ENCODE results near the gene WDR12. TPM values are rescaled to one million over a fixed set of nuclear protein-coding genes. Genes with fewer than 3 reads are reported as not detected.
"Not testable (repeated sequence)": the region's sequence is repeated elsewhere in the genome, so short reads cannot be mapped to it uniquely, and the experiment has no call there.

Gene WDR12
- total and polyA plus RNA-seq, 4 donors: 9.4 to 36.1 (median 16.3) TPM

- Histone ChIP-seq H3K36me3 (ENCODE audit: control insufficient read depth in 4 of 4, insufficient read depth in 4 of 4, low read length in 4 of 4) (peaks cover 0 to 6% (median 5%) of the 10 kb centered on the region in 4 donors), H3K27ac (ENCODE audit: low read depth in 1 of 2, low read length in 1 of 2) (no peak overlapping the region), H3K4me3 (no peak overlapping the region), H3K4me1 (ENCODE audit: control insufficient read depth in 5 of 5, insufficient read depth in 5 of 5, low read length in 5 of 5) (peaks cover 0 to 11% (median 5%) of the 10 kb centered on the region in 5 donors), H3K27me3 (ENCODE audit: control insufficient read depth in 3 of 3, insufficient read depth in 3 of 3, low read length in 2 of 3) (no peaks in the 10 kb centered on the region), H3K9ac (ENCODE audit: insufficient read depth in 1 of 2, low read length in 2 of 2) (no peak overlapping the region), H3K9me3 (ENCODE audit: control insufficient read depth in 4 of 4, insufficient read depth in 3 of 4, low read length in 3 of 4) (no peaks in the 10 kb centered on the region)
- DNase-seq (no peak), ATAC-seq (ENCODE audit: insufficient read depth, low FRiP score) (no peak)
- WGBS, 2 donors: 82 to 85% methylated on average over 5 of the region's 5 CpGs
- no peak for TF ChIP-seq CTCF (IDR thresholded peaks at IDR 0.05; ENCODE audit: control extremely low read depth, extremely low read depth)
These were observed 3.3 kb downstream of the WDR12 start for GRCh38 chr2:202908186-202908585.

GRCh38 chr2:202905507-202905906 lies 6.0 kb downstream of the WDR12 start:
- H3K9me3 ChIP-seq (ENCODE audit: control insufficient read depth in 4 of 4, insufficient read depth in 3 of 4, low read length in 3 of 4); ATAC-seq (ENCODE audit: insufficient read depth, low FRiP score); H3K27me3 ChIP-seq (ENCODE audit: control insufficient read depth in 3 of 3, insufficient read depth in 3 of 3, low read length in 2 of 3); H3K27ac ChIP-seq (ENCODE audit: low read depth in 1 of 2, low read length in 1 of 2); H3K4me1 ChIP-seq (ENCODE audit: control insufficient read depth in 5 of 5, insufficient read depth in 5 of 5, low read length in 5 of 5); DNase-seq; H3K36me3 ChIP-seq (ENCODE audit: control insufficient read depth in 4 of 4, insufficient read depth in 4 of 4, low read length in 4 of 4); H3K4me3 ChIP-seq; H3K9ac ChIP-seq (ENCODE audit: insufficient read depth in 1 of 2, low read length in 2 of 2): not testable (repeated sequence)

GRCh38 chr2:202885190-202885589 lies 26.3 kb downstream of the WDR12 start:
- no peak overlapping the region for H3K27ac ChIP-seq (ENCODE audit: low read depth in 1 of 2, low read length in 1 of 2)
- peaks cover 8 to 14% (median 9%) of the 10 kb centered on the region in 4 donors for H3K36me3 ChIP-seq (ENCODE audit: control insufficient read depth in 4 of 4, insufficient read depth in 4 of 4, low read length in 4 of 4)
- TF ChIP-seq CTCF (IDR thresholded peaks at IDR 0.05; ENCODE audit: control extremely low read depth, extremely low read depth): no peak
- H3K9me3 ChIP-seq (ENCODE audit: control insufficient read depth in 4 of 4, insufficient read depth in 3 of 4, low read length in 3 of 4): no peaks in the 10 kb centered on the region
- WGBS, 2 donors: 95 to 97% methylated on average over 7 of the region's 7 CpGs
- H3K4me1 ChIP-seq (ENCODE audit: control insufficient read depth in 5 of 5, insufficient read depth in 5 of 5, low read length in 5 of 5): peaks cover 0 to 4% (median 0%) of the 10 kb centered on the region in 5 donors
- H3K27me3 ChIP-seq (ENCODE audit: control insufficient read depth in 3 of 3, insufficient read depth in 3 of 3, low read length in 2 of 3): no peaks in the 10 kb centered on the region
- no peak overlapping the region for H3K4me3 ChIP-seq
- ATAC-seq (ENCODE audit: insufficient read depth, low FRiP score) (no peak), DNase-seq (no peak)
- no peak overlapping the region for H3K9ac ChIP-seq (ENCODE audit: insufficient read depth in 1 of 2, low read length in 2 of 2)

GRCh38 chr2:202883987-202884675 lies 27.3 kb downstream of the WDR12 start:
- DNase-seq: no peak
- no peak for ATAC-seq (ENCODE audit: insufficient read depth, low FRiP score)
- Histone ChIP-seq H3K36me3 (ENCODE audit: control insufficient read depth in 4 of 4, insufficient read depth in 4 of 4, low read length in 4 of 4) (peaks cover 5 to 11% (median 9%) of the 10 kb centered on the region in 4 donors), H3K4me1 (ENCODE audit: control insufficient read depth in 5 of 5, insufficient read depth in 5 of 5, low read length in 5 of 5) (peaks cover 0 to 4% (median 0%) of the 10 kb centered on the region in 5 donors), H3K27ac (ENCODE audit: low read depth in 1 of 2, low read length in 1 of 2) (no peak overlapping the region), H3K9ac (ENCODE audit: insufficient read depth in 1 of 2, low read length in 2 of 2) (no peak overlapping the region), H3K27me3 (ENCODE audit: control insufficient read depth in 3 of 3, insufficient read depth in 3 of 3, low read length in 2 of 3) (no peaks in the 10 kb centered on the region), H3K9me3 (ENCODE audit: control insufficient read depth in 4 of 4, insufficient read depth in 3 of 4, low read length in 3 of 4) (no peaks in the 10 kb centered on the region), H3K4me3 (no peak overlapping the region)
- 72 to 79% methylated on average over 5 of the region's 5 CpGs for WGBS, 2 donors
- TF ChIP-seq CTCF (IDR thresholded peaks at IDR 0.05; ENCODE audit: control extremely low read depth, extremely low read depth): no peak
